Suprapubic skin (tissue), 4 donors: ENCODE results near the gene FANCE.

ENCODE experiments used
- CTCF ChIP-seq, 2 donors: fragments of 200-600 bp in 1 of 2; fragments of 450-650 bp in 1 of 2; sonication (generic) in 1 of 2; IDR thresholded peaks; one replicate each; pipeline ENCODE4 v1.5.1; 2016 to 2019; ENCODE audit warnings: antibody characterized with exemption in 2 of 2, mild to moderate bottlenecking in 1 of 2, moderate library complexity in 1 of 2
- POLR2A ChIP-seq, 2 donors: fragments of 450-650 bp; IDR thresholded peaks; one replicate each; pipeline ENCODE4 v1.6.1; 2017; ENCODE audit warnings: antibody characterized with exemption in 2 of 2, mild to moderate bottlenecking in 2 of 2, moderate library complexity in 2 of 2
- POLR2AphosphoS5 ChIP-seq, 3 donors: sonication (generic); formaldehyde crosslinking; IDR thresholded peaks; one replicate each; pipeline ENCODE4 v1.6.1; 2017; ENCODE audit warnings: antibody characterized with exemption in 3 of 3

- TF ChIP-seq POLR2AphosphoS5 (IDR thresholded peaks at IDR 0.05) = no peak
- TF ChIP-seq POLR2A (IDR thresholded peaks at IDR 0.05) = no peak
- TF ChIP-seq CTCF (IDR thresholded peaks at IDR 0.05) = no peak
Measured at GRCh38 chr6:35474131-35474941, 22.2 kb downstream of the FANCE start.
